ENCODE measurements around the gene MBD4. TPM values are rescaled to one million over a fixed set of nuclear protein-coding genes. Genes with fewer than 3 reads are reported as not detected.

Gene MBD4
- total and polyA plus RNA-seq, 10 of the 15 experiments (the other 5 are each of a cell fraction or from before 2014, with no cell fraction given) = 17.7 to 59.0 (median 49.0) TPM

GRCh38 chr3:129434140-129434539, 5.6 kb downstream of the MBD4 start:
- WGBS (ENCODE audit: insufficient coverage, insufficient replicate concordance, low lambda C conversion rate, missing lambda C conversion rate) = 46% methylated on average over 1 of the region's 1 CpG
- no peak for FAIRE-seq
- POLR2A ChIA-PET = interaction anchor here (0.7 to 3.3 kb wide), 5 partner anchors 21 to 118 kb away, joined by 3 to 24 read pairs (median 4); a partner anchor contains a TSS
- H3K9ac ChIP-seq (ENCODE audit: control insufficient read depth, insufficient read depth, low read length) = no peak overlapping the region
- no peaks in the 10 kb centered on the region for H4K20me1 ChIP-seq (ENCODE audit: control insufficient read depth, insufficient read depth)
- intact Hi-C loops (cut with micrococcal nuclease; ENCODE audit: unreplicated experiment) (no loop called here), in situ Hi-C loops (cut with MboI) (no loop called here)
- H3K4me2 ChIP-seq (ENCODE audit: control insufficient read depth, insufficient read depth) = no peak overlapping the region
- no peaks in the 10 kb centered on the region for H3K9me3 ChIP-seq (replicated peaks; ENCODE audit: control insufficient read depth, insufficient read depth, low read length)
- H2AFZ ChIP-seq (ENCODE audit: control insufficient read depth, low read depth, low read length) = no peak overlapping the region
- peaks cover 10 to 11% of the 10 kb centered on the region in 2 experiments for H3K36me3 ChIP-seq (ENCODE audit: control insufficient read depth in 2 of 2, insufficient read depth in 2 of 2, low read length in 1 of 2)
- H3K79me2 ChIP-seq (ENCODE audit: control insufficient read depth, insufficient read depth, low read length) = peaks cover 45% of the 10 kb centered on the region
- H3K4me3 ChIP-seq = no peak overlapping the region; the same call in 1 of the 2 replicates
- H3K27ac ChIP-seq (ENCODE audit: control insufficient read depth, insufficient read depth) = no peak overlapping the region
- SMC1A ChIA-PET (ENCODE audit: uncharacterized antibody, unreplicated experiment) = interaction anchor here (0.8 to 14.5 kb wide), 7 partner anchors 8 to 188 kb away, joined by 3 to 275 read pairs (median 11); no protein-coding TSS in a partner anchor
- DNase-seq (ENCODE audit: low read depth, low spot score) = no peak
- H3K4me1 ChIP-seq (ENCODE audit: control insufficient read depth, insufficient read depth, low read length) = peaks cover 8% of the 10 kb centered on the region; the same call in 1 of the 2 replicates
- RAD21 ChIA-PET (ENCODE audit: unreplicated experiment) = interaction anchor here (1.2 to 4.4 kb wide), 7 partner anchors 9 to 105 kb away, joined by 3 to 78 read pairs (median 3); no protein-coding TSS in a partner anchor
- ATAC-seq = no peak
- TF ChIP-seq RB1 (IDR thresholded peaks at IDR 0.05; ENCODE audit: borderline replicate concordance) = no peak
- TF ChIP-seq RFX5 (IDR thresholded peaks at IDR 0.05; ENCODE audit: low read depth, low read length) = no peak
- TF ChIP-seq CTCF (IDR thresholded peaks at IDR 0.05 in 2 of 3, conservative IDR thresholded peaks at IDR 0.05 in 1 of 3; ENCODE audit: control insufficient read depth in 2 of 3, extremely low read depth in 1 of 3, insufficient read depth in 1 of 3, low read depth in 3 of 3, low read length in 3 of 3) = no peak
- BruUV-seq (replicated peaks) = no TSS peak
- CTCF ChIA-PET = interaction anchor here (0.7 to 3.7 kb wide), 12 partner anchors 9 to 464 kb away, joined by 3 to 60 read pairs (median 6); a partner anchor contains a TSS
- no peaks in the 10 kb centered on the region for H3K27me3 ChIP-seq (replicated peaks in 1 of 2; ENCODE audit: control insufficient read depth in 2 of 2, insufficient read depth in 2 of 2, low read length in 1 of 2)

DNA sequence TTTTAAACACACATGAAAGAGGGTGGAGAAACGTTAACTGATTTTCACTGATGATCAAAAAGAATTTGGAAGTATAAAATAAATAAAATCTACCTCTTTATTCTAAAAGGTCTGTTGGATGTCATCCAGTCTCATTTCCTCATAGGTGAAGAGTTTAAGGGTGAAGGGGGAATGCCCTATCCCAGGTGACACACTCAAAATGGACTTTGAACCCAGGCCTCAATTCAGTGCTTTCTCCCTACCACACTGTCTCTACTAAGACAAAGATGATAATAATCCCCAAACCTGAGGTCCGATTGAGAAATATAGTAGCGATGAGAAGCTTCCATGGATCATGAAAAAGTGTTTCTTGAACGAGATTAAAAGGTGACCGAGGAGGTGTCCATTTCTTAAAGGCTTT, 6.2 kb downstream of the MBD4 start:
- intact Hi-C loops (cut with micrococcal nuclease; ENCODE audit: unreplicated experiment) = no loop called here
- Histone ChIP-seq H3K27ac (ENCODE audit: control insufficient read depth, insufficient read depth) (no peak overlapping the region), H3K4me2 (ENCODE audit: control insufficient read depth, insufficient read depth) (no peak overlapping the region), H3K4me3 (no peak overlapping the region), H4K20me1 (ENCODE audit: control insufficient read depth, insufficient read depth) (no peaks in the 10 kb centered on the region), H3K27me3 (replicated peaks in 1 of 2; ENCODE audit: control insufficient read depth in 2 of 2, insufficient read depth in 2 of 2, low read length in 1 of 2) (no peaks in the 10 kb centered on the region), H3K79me2 (ENCODE audit: control insufficient read depth, insufficient read depth, low read length) (peaks cover 39% of the 10 kb centered on the region), H3K36me3 (ENCODE audit: control insufficient read depth in 2 of 2, insufficient read depth in 2 of 2, low read length in 1 of 2) (peaks cover 10 to 11% of the 10 kb centered on the region in 2 experiments), H3K4me1 (ENCODE audit: control insufficient read depth, insufficient read depth, low read length) (peaks cover 11% of the 10 kb centered on the region; the same call in 1 of the 2 replicates), H3K9ac (ENCODE audit: control insufficient read depth, insufficient read depth, low read length) (no peak overlapping the region), H2AFZ (ENCODE audit: control insufficient read depth, low read depth, low read length) (no peak overlapping the region), H3K9me3 (replicated peaks; ENCODE audit: control insufficient read depth, insufficient read depth, low read length) (no peaks in the 10 kb centered on the region)
- POLR2A ChIA-PET = interaction anchor here (0.7 to 3.3 kb wide), 5 partner anchors 20 to 118 kb away, joined by 3 to 24 read pairs (median 4); a partner anchor contains a TSS
- no TSS peak for BruUV-seq (replicated peaks)
- RAD21 ChIA-PET (ENCODE audit: unreplicated experiment) = interaction anchor here (1.2 to 4.4 kb wide), 6 partner anchors 8 to 57 kb away, joined by 3 to 78 read pairs (median 18); no protein-coding TSS in a partner anchor
- SMC1A ChIA-PET (ENCODE audit: uncharacterized antibody, unreplicated experiment) = interaction anchor here (0.8 to 14.5 kb wide), 7 partner anchors 7 to 56 kb away, joined by 3 to 275 read pairs (median 11); no protein-coding TSS in a partner anchor
- ATAC-seq (no peak), FAIRE-seq (no peak), DNase-seq (ENCODE audit: low read depth, low spot score) (no peak)
- in situ Hi-C loops (cut with MboI) = no loop called here
- CTCF ChIA-PET = interaction anchor here (0.7 to 3.7 kb wide), 9 partner anchors 11 to 167 kb away, joined by 3 to 33 read pairs (median 5); a partner anchor contains a TSS
- WGBS (ENCODE audit: insufficient coverage, insufficient replicate concordance, low lambda C conversion rate, missing lambda C conversion rate) = 77% methylated on average over 5 of the region's 5 CpGs
- TF ChIP-seq MXI1 (IDR thresholded peaks at IDR 0.05; ENCODE audit: low read depth, low read length) (no peak), IKZF2 (IDR thresholded peaks at IDR 0.05) (0 out of 4 replicates have a peak, but pooled peaks of 1 of the 2 experiments have one; percentile 22)
- TF ChIP-seq, protein P1, sequence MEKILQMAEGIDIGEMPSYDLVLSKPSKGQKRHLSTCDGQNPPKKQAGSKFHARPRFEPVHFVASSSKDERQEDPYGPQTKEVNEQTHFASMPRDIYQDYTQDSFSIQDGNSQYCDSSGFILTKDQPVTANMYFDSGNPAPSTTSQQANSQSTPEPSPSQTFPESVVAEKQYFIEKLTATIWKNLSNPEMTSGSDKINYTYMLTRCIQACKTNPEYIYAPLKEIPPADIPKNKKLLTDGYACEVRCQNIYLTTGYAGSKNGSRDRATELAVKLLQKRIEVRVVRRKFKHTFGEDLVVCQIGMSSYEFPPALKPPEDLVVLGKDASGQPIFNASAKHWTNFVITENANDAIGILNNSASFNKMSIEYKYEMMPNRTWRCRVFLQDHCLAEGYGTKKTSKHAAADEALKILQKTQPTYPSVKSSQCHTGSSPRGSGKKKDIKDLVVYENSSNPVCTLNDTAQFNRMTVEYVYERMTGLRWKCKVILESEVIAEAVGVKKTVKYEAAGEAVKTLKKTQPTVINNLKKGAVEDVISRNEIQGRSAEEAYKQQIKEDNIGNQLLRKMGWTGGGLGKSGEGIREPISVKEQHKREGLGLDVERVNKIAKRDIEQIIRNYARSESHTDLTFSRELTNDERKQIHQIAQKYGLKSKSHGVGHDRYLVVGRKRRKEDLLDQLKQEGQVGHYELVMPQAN (conservative IDR thresholded peaks at IDR 0.05) = no peak
- TF ChIP-seq, protein P2, sequence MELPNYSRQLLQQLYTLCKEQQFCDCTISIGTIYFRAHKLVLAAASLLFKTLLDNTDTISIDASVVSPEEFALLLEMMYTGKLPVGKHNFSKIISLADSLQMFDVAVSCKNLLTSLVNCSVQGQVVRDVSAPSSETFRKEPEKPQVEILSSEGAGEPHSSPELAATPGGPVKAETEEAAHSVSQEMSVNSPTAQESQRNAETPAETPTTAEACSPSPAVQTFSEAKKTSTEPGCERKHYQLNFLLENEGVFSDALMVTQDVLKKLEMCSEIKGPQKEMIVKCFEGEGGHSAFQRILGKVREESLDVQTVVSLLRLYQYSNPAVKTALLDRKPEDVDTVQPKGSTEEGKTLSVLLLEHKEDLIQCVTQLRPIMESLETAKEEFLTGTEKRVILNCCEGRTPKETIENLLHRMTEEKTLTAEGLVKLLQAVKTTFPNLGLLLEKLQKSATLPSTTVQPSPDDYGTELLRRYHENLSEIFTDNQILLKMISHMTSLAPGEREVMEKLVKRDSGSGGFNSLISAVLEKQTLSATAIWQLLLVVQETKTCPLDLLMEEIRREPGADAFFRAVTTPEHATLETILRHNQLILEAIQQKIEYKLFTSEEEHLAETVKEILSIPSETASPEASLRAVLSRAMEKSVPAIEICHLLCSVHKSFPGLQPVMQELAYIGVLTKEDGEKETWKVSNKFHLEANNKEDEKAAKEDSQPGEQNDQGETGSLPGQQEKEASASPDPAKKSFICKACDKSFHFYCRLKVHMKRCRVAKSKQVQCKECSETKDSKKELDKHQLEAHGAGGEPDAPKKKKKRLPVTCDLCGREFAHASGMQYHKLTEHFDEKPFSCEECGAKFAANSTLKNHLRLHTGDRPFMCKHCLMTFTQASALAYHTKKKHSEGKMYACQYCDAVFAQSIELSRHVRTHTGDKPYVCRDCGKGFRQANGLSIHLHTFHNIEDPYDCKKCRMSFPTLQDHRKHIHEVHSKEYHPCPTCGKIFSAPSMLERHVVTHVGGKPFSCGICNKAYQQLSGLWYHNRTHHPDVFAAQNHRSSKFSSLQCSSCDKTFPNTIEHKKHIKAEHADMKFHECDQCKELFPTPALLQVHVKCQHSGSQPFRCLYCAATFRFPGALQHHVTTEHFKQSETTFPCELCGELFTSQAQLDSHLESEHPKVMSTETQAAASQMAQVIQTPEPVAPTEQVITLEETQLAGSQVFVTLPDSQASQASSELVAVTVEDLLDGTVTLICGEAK (IDR thresholded peaks at IDR 0.05; ENCODE audit: borderline replicate concordance) = no peak

Measured in GM12878 (cell line).